Measurements from ENCODE around the gene TTC28.

Gene TTC28

DNA sequence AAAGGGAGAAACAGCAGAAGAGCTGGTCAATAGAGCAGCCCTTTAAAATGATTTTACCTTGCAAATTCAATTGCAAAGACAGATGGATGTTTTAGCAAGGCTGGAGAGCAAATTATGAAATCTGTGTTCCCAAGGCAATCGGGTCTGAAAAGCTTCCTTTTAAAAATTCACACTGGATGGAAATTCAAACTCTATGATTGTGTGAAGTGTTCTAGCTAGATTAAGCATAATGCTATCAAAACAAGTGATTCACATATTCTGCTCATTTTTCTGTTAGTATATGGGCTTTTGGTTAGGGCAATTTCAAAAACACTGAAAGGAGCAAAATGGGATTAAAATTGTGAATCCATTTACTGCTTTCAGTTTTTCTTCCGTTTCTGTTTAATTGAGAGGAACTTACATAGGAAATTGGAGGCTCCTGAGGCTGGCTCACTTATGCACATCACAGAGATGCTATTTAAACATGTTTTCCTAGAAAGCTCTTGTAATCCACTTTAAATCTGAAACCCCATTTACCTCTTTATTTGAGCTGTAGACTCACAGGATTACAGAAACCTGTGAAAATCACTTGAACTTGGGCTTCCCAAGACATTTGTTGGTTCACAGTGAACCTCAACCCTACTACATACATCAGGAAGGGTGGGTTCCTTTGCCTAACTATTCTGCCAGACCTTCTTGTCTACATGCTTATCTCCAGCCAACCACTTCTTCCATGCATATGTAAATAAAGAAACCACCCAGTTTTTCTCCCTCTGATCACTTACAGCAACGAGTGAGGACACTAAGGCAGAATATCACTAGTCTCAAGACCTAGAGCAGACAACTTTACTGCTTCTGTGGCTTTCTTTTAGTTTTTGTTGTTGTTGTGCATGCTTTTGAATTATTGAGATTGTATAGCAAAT lies 558.7 kb downstream of the TTC28 start:
- TF ChIP-seq, protein P1, sequence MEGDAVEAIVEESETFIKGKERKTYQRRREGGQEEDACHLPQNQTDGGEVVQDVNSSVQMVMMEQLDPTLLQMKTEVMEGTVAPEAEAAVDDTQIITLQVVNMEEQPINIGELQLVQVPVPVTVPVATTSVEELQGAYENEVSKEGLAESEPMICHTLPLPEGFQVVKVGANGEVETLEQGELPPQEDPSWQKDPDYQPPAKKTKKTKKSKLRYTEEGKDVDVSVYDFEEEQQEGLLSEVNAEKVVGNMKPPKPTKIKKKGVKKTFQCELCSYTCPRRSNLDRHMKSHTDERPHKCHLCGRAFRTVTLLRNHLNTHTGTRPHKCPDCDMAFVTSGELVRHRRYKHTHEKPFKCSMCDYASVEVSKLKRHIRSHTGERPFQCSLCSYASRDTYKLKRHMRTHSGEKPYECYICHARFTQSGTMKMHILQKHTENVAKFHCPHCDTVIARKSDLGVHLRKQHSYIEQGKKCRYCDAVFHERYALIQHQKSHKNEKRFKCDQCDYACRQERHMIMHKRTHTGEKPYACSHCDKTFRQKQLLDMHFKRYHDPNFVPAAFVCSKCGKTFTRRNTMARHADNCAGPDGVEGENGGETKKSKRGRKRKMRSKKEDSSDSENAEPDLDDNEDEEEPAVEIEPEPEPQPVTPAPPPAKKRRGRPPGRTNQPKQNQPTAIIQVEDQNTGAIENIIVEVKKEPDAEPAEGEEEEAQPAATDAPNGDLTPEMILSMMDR (IDR thresholded peaks at IDR 0.05; ENCODE audit: low read depth, low read length, missing control alignments): no peak
- in situ Hi-C loops (cut with HindIII; ENCODE audit: low pct_ligation_motif_present, low sequenced_read_pairs): no loop called here
- no peak for DNase-seq
- no peaks in the 10 kb centered on the region for H3K27me3 ChIP-seq (replicated peaks)
- no peak overlapping the region for H3K27ac ChIP-seq
- no peak overlapping the region for H3K4me3 ChIP-seq (ENCODE audit: low read depth, low read length)
- H3K36me3 ChIP-seq (replicated peaks): no peaks in the 10 kb centered on the region

DNA sequence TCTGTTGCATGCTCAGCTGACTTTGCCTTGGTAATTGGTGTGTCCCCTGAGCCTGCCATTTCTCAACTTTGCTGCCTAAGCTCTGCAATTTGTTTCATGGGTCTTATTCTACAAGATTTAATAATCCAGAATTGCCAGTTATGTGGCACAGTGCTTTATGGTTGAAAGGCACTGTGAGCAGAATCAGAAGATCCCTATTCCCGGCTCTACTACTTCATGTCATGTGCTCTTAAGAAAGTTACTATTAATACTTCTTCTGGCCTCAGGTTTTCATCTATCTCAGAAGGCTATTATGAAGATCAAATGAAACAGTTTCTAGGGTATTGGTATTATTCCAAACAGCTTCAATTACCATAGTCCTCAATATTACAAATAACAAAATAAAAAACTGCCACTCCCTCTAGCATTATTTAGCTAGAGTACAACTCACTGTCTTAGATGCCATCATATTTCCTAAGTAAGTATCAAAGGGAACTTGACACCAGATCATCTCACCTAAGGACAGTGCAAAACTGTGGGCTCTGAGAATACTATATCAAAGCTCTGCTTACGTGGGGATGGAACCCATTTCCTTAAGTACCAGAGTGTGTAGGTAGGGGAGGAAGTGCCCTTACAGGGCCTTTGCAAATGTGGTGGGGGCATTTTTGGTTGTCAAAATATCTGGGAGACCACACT lies 560.5 kb downstream of the TTC28 start:
- H3K36me3 ChIP-seq (replicated peaks): no peaks in the 10 kb centered on the region
- TF ChIP-seq, protein P1 (IDR thresholded peaks at IDR 0.05; ENCODE audit: low read depth, low read length, missing control alignments): no peak
- H3K27ac ChIP-seq: no peak overlapping the region
- in situ Hi-C loops (cut with HindIII; ENCODE audit: low pct_ligation_motif_present, low sequenced_read_pairs): no loop called here
- no peak overlapping the region for H3K4me3 ChIP-seq (ENCODE audit: low read depth, low read length)
- no peak for DNase-seq
- H3K27me3 ChIP-seq (replicated peaks): no peaks in the 10 kb centered on the region

DNA sequence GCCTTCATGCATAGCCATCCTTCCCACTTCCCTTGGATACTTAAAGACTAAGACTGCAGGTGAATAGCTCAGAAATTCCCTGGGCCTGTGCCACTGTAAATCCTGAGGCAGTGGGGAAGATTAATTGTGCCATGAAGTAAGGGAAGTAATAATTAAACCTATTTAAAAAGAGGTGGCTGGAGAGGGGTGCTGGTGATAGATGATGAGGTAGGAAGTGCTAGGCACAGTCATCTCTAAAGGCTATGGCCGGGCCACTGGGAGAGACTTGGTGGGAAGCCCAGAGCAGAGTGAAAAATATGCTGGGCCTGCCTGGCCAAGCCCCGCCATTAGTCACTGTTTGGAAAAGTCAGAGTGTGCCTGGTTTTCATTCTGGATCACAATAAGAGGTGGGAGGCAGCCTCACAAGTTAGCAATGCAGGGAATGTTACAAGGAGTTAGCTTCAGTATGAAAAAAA lies 563.4 kb downstream of the TTC28 start:
- H3K4me3 ChIP-seq (ENCODE audit: low read depth, low read length): no peak overlapping the region
- peak; percentile 86 for DNase-seq
- in situ Hi-C loops (cut with HindIII; ENCODE audit: low pct_ligation_motif_present, low sequenced_read_pairs): no loop called here
- TF ChIP-seq, protein P1 (IDR thresholded peaks at IDR 0.05; ENCODE audit: low read depth, low read length, missing control alignments): no peak
- no peaks in the 10 kb centered on the region for H3K36me3 ChIP-seq (replicated peaks)
- no peaks in the 10 kb centered on the region for H3K27me3 ChIP-seq (replicated peaks)
- peak overlapping the region; percentile 75 for H3K27ac ChIP-seq

DNA sequence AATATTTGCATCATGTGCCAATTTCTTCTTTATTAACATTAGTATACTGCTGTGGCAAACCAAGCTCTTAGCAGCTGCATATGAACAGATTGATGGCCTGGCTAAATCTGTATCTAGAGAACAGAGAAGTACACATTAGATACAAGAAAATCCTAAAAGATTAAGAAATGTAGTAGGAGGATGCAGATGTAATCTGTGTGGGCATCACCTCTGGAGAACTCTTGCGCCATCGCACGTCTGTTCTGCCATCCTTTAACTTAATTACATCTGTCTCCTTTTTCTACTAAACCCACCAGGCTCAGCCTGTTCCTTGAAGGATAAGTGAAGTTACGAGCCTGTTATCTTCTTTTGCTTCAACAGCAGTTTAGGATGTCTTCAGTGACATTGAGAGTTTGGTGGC lies 564.2 kb downstream of the TTC28 start:
- in situ Hi-C loops (cut with HindIII; ENCODE audit: low pct_ligation_motif_present, low sequenced_read_pairs): no loop called here
- Histone ChIP-seq H3K4me3 (ENCODE audit: low read depth, low read length) (no peak overlapping the region), H3K36me3 (replicated peaks) (no peaks in the 10 kb centered on the region), H3K27me3 (replicated peaks) (no peaks in the 10 kb centered on the region), H3K27ac (peak overlapping the region; percentile 75)
- DNase-seq: no peak
- TF ChIP-seq, protein P1 (IDR thresholded peaks at IDR 0.05; ENCODE audit: low read depth, low read length, missing control alignments): no peak

DNA sequence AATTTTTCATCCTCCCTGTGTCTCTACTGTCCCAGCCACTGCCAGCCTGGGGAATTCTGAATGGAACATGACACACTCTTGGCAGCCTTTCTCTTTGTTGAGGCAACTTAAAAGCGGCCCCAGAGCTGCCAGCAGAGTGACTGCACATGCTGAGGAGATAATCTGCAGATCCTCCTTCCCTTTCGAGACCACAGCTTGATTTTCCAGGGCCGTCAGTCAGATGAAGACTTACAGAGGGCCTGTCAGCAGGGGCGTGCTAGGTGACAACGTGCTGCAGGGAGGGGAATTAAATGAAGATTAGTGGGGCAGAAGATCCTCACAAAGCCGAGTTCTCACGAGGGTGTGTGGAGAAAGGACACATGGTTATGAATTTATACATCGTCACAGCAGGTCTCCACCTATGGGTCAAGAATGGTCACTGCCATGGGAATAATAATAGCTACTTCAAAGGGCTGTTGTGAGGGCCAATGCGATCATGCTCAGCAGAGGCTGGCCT lies 567.0 kb downstream of the TTC28 start:
- in situ Hi-C loops (cut with HindIII; ENCODE audit: low pct_ligation_motif_present, low sequenced_read_pairs): no loop called here
- no peak overlapping the region for H3K27ac ChIP-seq

More for the DNA sequence above, 567.0 kb downstream of the TTC28 start:
- H3K4me3 ChIP-seq (ENCODE audit: low read depth, low read length): no peak overlapping the region
- H3K27me3 ChIP-seq (replicated peaks): no peaks in the 10 kb centered on the region
- no peaks in the 10 kb centered on the region for H3K36me3 ChIP-seq (replicated peaks)
- peak; percentile 45 for DNase-seq
- TF ChIP-seq, protein P1 (IDR thresholded peaks at IDR 0.05; ENCODE audit: low read depth, low read length, missing control alignments): peak; percentile 66

All from brain microvascular endothelial cell (primary cell).